Endothelial cell of umbilical vein (primary cell): ENCODE measurements around the gene SDCCAG8.

ENCODE experiments used
- CTCF ChIP-seq, 2 donors: IDR thresholded peaks; 1 replicate in 1 of 2; 2 replicates in 1 of 2; pipeline ENCODE4 v1.5.1; 2011; ENCODE audit warnings: low read length in 2 of 2, mild to moderate bottlenecking in 2 of 2, moderate library complexity in 2 of 2, control low read depth in 1 of 2, inconsistent platforms in 1 of 2, low read depth in 1 of 2; ENCODE audit not compliant: insufficient read depth in 1 of 2; ENCODE audit errors: extremely low read depth in 1 of 2
- FOS ChIP-seq: IDR thresholded peaks from 2 replicates; pipeline ENCODE4 v1.6.1; 2011; ENCODE audit warnings: mild to moderate bottlenecking, low read length, moderate library complexity, borderline replicate concordance; ENCODE audit not compliant: insufficient read depth
- JUN ChIP-seq: IDR thresholded peaks from 2 replicates; pipeline ENCODE4 v1.6.1; 2011; ENCODE audit warnings: borderline replicate concordance, low read depth; ENCODE audit not compliant: insufficient read length, insufficient read depth
- POLR2AphosphoS5 ChIP-seq: IDR thresholded peaks from 2 replicates; pipeline ENCODE4 v1.6.1; 2012; ENCODE audit warnings: low read depth, mild to moderate bottlenecking, control low read depth, low read length, moderate library complexity; ENCODE audit not compliant: insufficient read depth

GRCh38 chr1:243408479-243408878 is 152.6 kb downstream of the SDCCAG8 start:
- TF ChIP-seq FOS (no peak), CTCF (IDR thresholded peaks at IDR 0.05; ENCODE audit: extremely low read depth in 1 of 2, insufficient read depth in 1 of 2, low read depth in 1 of 2, low read length in 2 of 2) (no peak), POLR2AphosphoS5 (no peak), JUN (no peak)
